GM19372 (cell line): ENCODE data around the gene NHERF1.

ENCODE experiments used
- ATAC-seq: cut with Tn5 transposase; IDR thresholded peaks from one replicate; pipeline ENCODE4 v1.9.1; 2021; ENCODE audit warnings: mild to moderate bottlenecking, low read depth, moderate library complexity; ENCODE audit not compliant: unreplicated experiment

NHERF1 gene

DNA sequence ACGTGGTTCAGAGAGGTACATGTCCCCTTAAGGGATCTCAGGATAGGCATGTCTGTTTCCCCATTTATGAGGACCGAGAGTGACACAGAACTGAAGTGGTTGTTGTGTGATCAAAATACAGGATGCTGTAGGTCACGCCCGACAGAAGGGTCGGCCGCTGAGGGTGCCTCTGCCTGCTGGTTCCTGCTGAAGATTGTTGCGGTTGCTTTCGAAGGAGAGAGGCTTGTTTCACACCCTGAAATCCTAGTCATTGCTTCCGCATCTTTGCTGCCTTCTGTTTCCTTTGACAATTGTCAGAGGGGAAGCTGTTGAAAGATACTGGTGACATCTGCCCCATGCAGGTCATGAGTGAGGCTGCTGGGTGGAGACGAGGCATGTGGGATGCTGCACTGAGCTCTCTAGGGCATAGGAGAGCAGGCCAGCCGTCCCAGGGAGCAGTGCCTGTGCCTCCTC lies 31.5 kb downstream of the NHERF1 start:
- peak; percentile 40 for ATAC-seq

DNA sequence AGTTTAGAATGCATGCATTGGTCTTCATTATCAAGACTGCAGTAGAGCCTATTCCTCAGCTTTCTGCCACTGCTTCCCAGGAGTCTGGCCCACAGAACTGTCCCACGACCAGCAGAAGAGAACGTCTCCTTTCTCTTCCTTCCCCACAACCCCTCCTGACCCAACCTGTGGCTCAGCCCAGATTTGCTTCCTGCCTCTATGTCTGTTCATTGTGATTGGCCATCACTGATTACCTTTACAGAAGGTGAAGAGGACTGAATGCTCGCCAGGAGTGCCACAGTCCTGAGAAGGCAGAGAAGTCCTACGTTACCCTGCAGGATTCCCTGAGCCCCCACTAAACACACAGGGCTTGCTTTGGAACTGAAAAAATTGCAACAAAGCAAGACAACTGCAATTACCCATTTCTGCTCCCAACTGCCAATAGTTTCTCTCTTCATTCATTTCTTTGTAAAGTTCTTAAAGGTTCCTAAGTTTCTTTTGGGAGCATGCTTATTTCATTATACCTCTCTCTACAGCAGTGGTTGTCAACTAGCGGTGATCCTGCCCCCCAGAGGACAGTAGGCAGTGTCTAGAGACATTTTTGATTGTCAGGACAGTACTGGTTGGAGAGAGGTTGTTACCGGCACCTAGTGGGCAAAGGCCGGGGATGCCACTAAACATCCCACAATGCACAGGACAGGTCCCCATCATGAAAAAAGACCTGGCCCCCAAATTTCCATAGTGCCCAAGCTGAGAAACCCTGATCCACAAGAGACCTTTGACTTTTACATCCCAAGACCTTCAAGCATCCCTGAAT lies 32.2 kb downstream of the NHERF1 start:
- no peak for ATAC-seq

DNA sequence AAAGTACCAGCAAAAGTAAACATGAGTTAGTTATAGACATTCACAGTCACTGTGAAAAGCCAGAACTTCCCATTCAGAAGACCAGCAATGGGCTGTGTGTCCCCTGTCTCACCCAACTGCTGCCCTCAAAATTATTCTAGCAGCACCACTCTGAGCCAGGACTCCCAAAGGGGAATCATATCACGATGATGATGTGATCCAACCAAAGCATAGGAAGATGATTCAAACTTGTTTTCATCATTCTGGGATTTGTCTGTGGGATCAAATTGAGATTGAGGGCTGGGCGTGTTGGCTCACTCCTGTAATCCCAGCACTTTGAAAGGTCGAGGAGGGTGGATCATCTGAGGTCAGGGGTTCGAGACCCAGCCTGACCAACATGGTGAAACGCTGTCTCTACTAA lies 34.1 kb downstream of the NHERF1 start:
- ATAC-seq: no peak

DNA sequence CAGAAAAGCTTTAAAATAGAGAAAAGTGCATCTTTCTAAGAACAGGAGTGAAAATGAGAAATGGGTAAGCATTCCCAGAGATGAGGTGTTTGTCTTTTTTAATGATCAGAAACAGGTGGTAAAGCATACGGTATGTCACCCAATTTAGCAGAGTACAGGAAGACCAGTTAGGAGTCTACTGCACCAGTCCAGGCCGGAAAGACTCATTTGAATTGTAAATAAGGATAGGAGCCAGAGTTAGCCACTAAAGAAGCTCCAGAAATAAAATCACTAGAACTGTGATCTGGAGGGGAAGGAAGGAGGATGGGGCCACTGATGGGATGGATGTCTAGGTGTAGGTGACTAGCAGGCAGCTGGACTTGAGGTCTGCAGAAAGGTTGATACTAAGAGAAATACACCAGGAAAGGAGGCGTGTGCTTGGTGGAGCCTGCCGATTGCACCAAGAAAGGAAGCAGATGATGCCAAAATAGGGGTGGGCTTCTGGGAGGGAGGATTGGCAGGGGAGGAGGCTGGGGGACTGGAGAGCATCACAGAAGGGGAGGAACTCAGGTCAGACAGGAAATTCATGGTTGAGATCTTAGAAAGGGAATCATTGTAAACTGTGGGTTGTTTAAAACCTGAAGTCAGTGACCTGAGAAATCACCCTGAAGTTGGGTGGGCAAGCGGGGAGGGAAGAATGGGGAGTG lies 35.8 kb downstream of the NHERF1 start:
- ATAC-seq: no peak

DNA sequence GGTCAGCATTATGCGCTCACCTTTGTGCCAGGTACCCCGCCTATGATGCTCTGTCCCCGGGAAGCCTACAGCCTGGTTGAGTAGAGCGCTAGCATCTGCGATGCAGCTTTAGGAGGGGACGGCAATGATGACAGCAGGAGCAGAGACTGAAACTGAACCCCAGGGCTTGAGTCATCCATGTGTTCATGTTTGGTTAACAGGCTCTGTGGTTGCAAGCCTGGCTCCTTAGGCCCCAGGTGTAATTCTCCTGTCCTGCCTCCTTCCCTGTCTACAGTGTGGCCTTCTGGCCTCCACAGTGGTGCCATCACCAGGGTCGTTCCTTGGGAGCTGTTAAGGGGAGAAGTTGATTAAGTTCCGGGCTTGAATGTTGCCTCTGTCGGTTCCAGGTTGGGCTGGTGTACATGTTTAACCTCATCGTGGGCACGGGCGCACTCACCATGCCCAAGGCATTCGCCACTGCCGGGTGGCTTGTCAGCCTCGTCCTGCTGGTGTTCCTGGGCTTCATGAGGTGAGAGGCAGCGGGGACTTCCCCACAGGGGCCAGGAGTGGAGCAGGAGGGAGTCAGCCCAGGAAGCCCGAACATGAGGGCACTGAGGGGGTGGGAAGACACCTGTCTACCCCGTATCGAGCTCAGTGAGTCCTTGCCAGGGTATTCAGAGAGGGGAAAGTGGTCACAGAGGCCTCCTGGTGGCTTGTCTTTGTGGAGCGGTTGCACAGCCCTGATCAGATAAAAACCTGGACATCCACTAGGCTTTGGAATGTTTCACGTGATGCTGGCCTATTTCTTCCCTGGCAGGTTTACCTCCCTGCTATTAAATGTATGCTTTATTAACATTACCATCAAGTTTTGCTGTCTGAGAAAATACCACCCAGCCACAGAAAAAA lies 36.9 kb downstream of the NHERF1 start:
- no peak for ATAC-seq

DNA sequence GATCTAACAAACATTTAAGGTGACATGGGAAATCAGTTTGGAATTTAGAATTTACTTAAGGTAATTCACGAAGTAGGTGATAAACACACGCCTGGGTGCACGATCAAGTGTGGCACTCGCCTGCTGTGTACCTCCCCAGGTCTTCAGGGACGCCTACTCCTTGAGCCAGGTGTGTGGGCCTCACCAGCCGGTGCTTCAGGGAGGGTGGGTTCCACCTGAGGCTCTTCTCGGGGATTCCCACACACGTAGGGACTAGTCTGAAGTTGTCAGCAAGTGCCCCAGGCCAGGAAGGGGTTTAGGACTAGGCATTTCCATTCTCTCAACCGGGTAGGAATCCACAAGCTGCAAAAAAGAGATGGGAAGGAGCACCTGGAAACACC lies 37.5 kb downstream of the NHERF1 start:
- no peak for ATAC-seq

DNA sequence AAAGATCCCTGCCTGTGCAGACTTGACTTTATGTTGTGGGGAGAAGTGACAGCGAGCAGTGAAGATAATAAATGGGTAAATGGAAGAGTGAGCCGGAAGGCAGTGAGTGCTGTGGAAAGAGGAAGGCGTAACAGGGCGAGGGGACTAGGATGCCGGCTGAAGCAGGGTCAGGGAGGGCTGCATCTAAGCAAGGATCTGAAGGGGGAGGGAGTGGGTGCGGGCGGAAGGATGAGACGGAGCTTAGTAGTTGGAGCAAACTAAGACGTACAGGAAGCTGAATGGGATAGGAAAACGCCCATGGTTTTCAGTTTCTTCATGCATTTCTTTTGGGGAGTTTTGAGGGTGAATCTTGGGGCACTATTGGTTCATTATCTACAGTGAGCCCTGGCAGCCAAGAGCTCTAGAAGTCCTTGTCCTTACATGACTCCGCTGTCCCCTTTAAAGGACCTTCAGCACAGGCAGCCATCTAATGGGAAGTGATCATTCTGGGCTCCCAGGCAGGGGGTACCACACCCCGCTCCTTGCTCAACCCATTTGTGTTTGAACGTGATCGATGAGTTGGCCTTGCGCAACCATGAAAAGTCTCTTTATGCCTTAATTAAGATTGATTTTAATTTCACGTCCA lies 38.1 kb downstream of the NHERF1 start:
- no peak for ATAC-seq

DNA sequence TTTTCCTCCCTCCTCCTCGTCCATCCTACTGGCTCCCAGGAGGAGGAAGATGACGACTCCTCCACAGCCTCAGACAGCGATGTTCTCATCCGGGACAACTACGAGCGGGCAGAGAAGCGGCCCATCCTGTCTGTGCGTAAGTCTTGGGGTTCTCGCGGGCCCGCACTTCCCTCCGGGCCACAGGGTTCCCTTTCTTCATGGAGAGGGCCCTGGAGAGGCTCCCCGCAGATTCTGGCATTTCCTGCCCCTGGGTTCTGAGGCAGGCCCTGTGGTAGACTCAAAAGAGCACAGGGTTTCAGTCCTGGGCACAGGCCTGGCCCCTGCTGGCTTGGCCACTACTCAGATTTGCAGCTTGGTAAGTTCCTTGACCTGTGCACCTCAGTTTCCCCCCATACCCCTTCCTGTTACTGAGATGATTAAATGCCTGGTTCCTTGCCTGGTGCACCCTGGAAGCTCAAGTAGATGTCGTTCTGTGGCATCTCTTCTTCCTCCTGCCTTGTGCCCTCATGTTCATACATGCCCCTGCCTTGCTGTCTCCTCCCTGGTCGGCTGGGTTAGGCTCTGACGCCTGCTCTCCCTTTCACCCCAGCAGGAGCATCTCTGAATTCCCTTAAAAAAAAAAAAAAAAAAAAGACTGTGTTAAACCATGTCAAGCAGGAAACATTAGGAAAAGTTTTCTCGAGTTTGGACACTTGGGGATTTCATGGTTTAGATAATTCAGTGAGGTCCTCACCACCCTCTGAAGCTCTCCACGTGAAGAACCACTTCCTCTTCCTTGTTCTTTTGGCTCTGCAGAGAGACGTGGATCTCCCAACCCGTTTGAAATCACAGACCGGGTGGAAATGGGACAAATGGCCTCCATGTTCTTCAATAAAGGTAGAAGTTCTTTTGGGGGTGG lies 42.0 kb downstream of the NHERF1 start:
- no peak for ATAC-seq

DNA sequence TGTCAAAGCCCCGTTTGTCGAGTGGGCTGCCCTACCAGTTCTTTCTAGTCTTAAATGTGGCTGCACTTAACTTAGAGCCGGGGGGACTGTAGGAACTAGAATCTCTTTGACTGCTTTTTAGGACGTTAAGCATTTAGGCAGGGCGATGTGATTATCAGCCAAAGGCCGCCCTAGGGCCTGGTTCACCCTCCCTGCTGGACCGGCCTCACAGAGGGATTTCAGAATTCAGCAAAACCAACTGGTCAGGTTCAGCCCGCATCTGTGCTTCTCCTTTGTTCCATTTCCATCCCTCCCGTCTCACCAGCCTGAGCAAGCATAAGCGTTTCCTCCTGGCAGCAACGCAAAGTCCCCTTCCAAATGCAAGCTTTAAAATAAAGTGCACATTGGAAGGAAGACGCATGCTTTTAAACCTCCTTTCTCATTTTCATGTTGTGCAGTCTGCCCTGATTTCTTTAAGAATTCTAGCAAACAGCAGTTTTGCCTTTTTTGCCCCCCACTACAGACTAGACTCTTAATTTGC lies 44.2 kb downstream of the NHERF1 start:
- ATAC-seq: no peak

DNA sequence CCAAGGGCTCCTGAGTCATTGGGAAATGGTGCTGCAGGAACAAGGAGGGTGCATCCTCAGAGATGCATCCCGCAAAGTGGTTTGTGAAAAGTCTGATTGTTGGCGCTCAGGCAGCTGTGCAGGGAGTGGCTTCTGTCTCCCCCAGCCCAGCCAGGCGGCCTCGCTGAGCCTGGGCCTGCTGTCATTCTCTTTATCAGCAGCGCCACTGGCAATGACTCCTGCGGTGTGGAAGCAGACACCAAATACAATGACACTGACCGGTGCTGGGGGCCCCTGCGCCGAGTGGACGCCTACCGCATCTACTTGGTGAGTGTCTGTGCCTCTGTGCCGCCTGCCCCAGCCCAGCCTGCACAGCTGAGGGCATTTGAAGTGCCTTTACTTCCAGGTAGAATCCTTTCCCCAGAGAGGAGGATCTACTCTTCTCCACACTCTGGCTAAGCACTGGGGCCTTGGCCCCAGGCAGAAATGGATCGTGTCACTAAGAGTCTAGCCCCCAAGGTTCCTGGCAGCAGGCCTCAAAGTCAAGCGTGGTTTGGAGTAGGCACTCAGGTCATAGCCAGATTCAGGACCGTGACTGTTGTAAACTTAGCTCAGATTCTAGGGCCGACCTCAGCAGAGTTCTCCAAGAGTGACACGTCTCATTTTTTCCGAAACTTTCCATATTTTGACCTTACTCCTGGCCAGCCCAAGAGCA lies 47.0 kb downstream of the NHERF1 start:
- ATAC-seq: no peak

DNA sequence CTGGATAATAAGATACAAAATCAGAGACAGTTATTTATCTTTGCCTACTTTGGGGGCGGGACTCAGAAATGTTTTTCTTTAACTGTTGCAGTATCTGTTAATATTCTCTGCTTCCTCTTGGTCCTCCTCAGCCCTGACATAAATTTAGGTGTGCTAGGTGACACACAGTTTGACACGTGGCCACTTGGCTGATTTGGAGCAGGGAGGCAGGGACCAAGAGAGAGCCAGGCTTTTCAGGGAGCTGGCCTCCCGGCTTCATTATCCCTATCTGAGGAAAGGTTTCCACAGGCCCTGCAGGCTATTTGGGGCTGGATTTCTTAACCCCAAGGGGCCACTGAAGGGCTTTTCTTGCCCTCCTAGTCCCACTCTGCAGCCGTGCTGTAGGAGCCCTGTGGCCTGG lies 47.8 kb downstream of the NHERF1 start:
- ATAC-seq: no peak

DNA sequence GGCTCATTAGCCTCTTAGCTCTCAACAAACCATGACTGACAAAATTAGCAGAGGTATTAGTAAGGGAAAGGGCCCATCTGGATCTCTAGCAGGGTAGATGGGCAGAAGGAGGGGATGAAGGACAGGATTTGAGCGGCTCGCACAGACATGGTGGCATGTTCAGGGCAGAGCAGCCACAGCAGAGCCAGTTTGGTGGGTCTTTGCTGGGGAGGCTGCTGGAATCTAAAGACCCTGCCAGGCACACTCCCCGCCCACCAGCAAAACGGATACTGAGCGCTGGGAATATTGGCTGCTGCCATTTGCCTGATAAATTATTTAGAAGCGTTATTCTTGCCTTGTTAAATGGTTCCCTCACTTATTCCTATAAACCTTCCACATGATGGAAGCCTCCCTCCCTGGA lies 48.4 kb downstream of the NHERF1 start:
- ATAC-seq: no peak

DNA sequence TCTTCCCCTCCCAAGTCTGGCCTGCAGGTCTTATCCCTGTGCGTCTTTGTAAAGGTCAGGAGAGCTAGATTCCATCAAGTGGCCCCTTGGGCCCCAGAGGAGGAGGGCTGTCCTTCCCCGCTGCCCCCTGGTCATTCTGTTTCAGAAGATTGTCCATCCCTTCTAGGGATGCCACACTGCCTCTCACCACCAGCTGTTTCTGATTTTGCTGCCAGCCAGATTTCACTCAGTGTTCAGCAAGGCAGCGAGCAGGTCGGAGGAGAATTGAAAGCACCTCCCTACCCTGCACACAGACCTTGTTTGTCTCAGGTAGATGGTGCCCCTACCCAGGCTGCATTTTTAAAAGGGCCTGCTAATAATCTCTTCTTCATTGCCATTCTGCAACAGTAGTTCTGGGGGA lies 49.4 kb downstream of the NHERF1 start:
- ATAC-seq: no peak

DNA sequence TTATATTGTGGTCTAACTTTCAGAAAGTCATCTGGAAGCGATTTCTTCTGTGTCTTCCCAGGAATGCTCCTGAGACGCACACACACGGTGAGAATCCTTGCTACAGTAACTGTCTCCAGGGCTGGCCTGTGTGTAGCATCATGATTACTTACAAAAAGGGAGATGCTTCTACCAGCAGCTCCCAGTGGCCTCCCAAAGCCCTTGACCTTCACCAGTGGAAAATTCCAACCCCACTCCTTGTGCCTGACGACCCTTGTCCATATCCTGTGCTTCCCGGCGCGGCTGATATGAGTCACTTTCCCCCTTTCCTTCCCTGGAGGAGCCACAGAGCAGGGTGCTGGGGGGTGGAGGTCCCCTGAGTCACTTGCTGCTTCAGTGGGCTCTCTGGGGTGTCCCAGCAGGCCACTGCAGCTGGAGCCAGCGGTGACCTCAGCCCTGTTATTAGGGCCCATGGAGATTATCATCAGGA lies 49.8 kb downstream of the NHERF1 start:
- no peak for ATAC-seq

DNA sequence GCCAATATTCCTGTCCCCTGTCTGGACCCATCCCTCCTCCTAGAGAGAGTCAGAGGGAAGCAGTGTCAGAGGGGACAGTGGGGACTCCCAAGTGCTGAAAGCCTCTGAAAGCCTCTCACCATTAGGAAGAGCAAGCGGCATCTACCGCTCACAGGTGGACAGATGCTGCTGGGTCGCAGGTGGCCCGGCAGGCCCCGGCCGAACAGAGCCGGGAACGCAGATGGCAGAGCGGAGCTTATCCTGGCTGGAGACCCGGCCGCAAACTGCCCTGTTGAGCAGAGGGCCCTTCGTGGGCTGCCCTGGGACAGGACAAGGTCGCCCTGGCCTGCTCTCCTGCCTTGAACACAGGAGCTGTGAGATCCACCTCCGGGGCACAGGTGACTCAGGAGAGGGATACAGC lies 50.7 kb downstream of the NHERF1 start:
- ATAC-seq: no peak

DNA sequence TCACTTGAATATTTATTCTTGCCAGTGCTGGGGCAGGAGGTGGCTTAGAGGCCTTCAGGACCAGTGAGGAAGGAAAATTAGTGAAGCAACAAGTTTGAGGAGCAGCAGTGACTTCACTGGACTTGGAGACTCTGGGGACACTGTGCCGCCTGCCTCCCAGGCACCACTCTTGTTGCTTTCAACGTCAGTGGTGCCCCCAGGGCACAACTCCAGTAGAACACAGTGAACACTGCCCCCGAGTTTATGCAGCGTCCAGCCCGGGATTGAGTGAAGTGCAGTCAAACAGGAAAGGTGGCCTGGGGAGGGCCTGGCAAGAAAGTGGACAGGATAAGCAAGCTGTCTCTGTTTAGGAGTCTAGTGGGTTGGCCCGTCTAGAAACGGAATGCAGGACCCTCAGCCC lies 52.1 kb downstream of the NHERF1 start:
- ATAC-seq: no peak

DNA sequence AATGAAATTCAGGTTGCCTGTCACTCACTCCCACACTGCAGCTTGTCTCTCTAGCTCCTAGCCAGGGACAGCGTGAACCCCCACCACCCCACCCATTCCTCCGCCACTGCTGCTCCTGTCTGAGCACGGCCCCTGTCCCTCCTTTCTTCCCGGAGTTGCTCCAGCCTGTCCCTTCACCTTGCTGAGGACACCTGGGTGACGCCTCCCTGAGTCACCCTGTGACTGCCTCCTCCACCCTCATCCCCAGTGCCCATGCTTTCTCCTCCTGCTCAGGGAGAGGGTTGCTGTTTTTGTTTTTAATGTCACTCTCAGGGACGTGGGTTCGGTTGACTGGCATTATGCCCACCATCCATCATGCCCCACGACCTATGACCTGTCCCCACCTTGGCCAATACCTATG lies 53.5 kb downstream of the NHERF1 start:
- ATAC-seq: no peak

DNA sequence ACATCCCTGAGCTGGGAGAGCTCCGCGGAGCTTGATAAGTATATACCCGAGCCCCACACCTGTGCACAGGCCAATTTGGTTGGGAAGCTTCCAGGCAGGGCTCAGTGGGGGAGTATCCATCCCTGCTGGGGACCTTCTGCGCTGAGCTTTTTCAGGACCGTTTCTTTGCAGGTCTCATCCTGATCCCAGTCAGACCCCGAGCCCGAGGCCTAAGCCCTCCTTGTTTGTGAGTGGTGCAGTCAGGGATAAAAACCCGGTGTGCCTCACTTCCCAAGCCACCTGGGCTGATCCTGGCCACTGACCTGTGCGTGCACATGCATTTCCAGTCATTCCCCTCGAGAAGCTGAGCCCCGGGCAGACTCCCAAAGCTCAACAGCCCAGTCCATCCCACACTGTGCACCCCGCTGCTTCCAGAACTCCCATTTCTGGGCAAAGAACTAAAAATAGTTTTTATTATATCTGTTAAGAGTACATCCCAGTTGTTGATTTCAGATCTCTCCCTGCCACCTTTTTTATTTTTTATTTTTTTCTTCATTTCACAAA lies 55.0 kb downstream of the NHERF1 start:
- ATAC-seq: no peak

DNA sequence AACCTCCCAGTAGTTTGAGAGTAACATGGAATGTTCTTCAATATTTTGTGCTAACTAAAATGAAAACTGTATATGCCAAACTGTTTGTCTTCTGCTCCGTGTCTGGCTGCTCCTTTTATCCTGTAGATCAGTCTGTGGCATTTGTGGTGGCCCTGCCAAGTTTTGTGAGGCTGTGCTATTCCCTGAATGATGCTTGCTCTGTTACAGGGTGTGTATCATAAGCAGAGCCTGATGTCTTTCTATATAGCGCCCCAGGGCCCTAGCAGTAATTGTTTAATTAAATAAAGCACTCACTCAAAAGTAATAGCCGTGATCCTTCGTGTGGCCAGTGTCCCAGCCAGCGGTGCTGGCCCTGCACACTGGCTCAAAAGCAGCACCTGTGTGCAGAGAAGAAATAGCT lies 55.5 kb downstream of the NHERF1 start:
- no peak for ATAC-seq
